Measurements from ENCODE around the gene NLRC5. TPM values are rescaled to one million over a fixed set of nuclear protein-coding genes. Genes with fewer than 3 reads are reported as not detected.

NLRC5 gene
- total RNA-seq, 1 experiment from 2014 or later = 29.7 TPM

DNA sequence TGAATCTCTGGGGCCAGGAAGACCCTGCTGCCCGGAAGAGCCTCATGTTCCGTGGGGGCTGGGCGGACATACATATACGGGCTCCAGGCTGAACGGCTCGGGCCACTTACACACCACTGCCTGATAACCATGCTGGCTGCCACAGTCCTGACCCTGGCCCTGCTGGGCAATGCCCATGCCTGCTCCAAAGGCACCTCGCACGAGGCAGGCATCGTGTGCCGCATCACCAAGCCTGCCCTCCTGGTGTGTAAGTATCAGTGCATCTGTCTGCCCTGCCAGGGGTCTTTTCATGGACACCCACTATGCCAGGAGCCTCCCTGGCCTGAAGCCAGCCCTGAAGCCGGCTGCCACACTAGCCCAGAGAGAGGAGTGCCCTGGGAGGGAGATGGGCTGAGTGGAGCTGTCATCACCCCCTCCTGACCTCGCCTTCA lies 27.5 kb upstream of the NLRC5 start, which contains the start of gene CETP:
Gene CETP, plus strand, starts transcription at position 100 of the 431 bp plus-strand sequence. Its CDS starts 30 bp downstream, at position 130.
- intact Hi-C loops (cut with micrococcal nuclease; ENCODE audit: unreplicated experiment) = no loop called here
- POLR2A ChIA-PET (ENCODE audit: unreplicated experiment) = no interaction called here
- no peaks in the 10 kb centered on the region for H3K79me2 ChIP-seq (ENCODE audit: low read depth)
- H3K4me1 ChIP-seq (replicated peaks; ENCODE audit: insufficient read depth) = peaks cover 17% of the 10 kb centered on the region
- no TSS peak for BruUV-seq (replicated peaks)
- H3F3A ChIP-seq (ENCODE audit: insufficient read depth, low read depth) = peaks cover 11% of the 10 kb centered on the region
- H3K9me2 ChIP-seq (ENCODE audit: insufficient read depth) = no peaks in the 10 kb centered on the region
- H3K4me3 ChIP-seq = no peak within 1 kb of the TSS
- H4K20me1 ChIP-seq (ENCODE audit: insufficient read depth) = no peaks in the 10 kb centered on the region
- no peak within 1 kb of the TSS for H3K27ac ChIP-seq
- TF ChIP-seq, protein P1, sequence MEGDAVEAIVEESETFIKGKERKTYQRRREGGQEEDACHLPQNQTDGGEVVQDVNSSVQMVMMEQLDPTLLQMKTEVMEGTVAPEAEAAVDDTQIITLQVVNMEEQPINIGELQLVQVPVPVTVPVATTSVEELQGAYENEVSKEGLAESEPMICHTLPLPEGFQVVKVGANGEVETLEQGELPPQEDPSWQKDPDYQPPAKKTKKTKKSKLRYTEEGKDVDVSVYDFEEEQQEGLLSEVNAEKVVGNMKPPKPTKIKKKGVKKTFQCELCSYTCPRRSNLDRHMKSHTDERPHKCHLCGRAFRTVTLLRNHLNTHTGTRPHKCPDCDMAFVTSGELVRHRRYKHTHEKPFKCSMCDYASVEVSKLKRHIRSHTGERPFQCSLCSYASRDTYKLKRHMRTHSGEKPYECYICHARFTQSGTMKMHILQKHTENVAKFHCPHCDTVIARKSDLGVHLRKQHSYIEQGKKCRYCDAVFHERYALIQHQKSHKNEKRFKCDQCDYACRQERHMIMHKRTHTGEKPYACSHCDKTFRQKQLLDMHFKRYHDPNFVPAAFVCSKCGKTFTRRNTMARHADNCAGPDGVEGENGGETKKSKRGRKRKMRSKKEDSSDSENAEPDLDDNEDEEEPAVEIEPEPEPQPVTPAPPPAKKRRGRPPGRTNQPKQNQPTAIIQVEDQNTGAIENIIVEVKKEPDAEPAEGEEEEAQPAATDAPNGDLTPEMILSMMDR (conservative IDR thresholded peaks at IDR 0.05) = no peak
- TF ChIP-seq EZH2 (IDR thresholded peaks at IDR 0.05; ENCODE audit: low read depth) = no peak
- no peaks in the 10 kb centered on the region for H3K36me3 ChIP-seq (ENCODE audit: low read depth)
- DNase-seq = no peak
- H3K9me3 ChIP-seq (ENCODE audit: insufficient read depth, low read depth) = no peaks in the 10 kb centered on the region
- no peak within 1 kb of the TSS for H3K4me2 ChIP-seq
- CTCF ChIA-PET = no interaction called here
- no peak within 1 kb of the TSS for H2AFZ ChIP-seq
- H3K27me3 ChIP-seq (ENCODE audit: insufficient read depth, low read depth) = no peaks in the 10 kb centered on the region

DNA sequence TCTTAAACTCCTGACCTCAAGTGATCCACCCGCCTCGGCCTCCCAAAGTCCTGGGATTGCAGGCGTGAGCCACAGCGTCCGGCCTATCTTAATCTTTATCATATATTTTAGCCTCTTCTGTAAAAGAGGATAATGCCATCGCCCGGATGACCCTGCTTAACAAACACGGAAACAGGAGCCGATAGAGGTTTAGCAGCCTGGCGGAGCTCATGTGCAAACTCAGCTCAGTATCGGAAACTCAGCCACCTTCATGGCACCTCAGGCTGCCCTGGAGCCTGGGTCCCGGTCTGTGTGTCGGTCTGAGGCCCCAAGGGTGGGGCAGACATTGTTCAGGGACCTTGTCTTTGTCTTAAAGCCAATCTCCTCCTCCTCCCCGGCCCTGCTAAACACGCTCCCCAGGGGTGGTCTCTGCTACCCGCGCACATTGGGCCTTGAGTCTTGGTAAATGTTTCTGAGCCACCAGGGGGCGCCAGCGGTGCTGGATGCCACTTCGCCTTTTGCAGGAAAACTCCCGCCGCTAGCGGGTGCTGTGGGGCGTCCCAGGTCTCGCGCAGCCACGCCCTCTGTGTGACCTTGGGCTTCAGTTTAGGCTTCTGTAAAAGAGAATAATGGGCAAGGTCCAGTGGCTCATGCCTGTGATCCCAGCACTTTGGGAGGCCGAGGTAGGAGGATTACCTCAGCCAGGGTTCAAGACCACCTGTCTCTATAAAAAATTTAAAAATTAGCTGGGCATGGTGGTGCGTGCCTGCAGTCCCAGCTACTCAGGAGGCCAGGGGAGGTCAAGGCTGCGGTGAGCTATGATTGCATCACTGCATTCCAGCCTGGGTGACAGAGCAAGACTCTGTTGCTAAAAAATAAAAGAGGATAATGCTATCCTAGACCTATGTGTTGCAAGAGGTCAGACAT lies 24.9 kb upstream of the NLRC5 start:
- Histone ChIP-seq H3F3A (ENCODE audit: insufficient read depth, low read depth) (peaks cover 11% of the 10 kb centered on the region), H3K9me2 (ENCODE audit: insufficient read depth) (no peaks in the 10 kb centered on the region), H3K4me3 (no peak overlapping the region), H3K36me3 (ENCODE audit: low read depth) (no peaks in the 10 kb centered on the region), H3K27ac (peak overlapping the region; percentile 38; the same call in 1 of the 2 replicates), H3K79me2 (ENCODE audit: low read depth) (no peaks in the 10 kb centered on the region), H3K27me3 (ENCODE audit: insufficient read depth, low read depth) (no peaks in the 10 kb centered on the region), H2AFZ (no peak overlapping the region), H4K20me1 (ENCODE audit: insufficient read depth) (no peaks in the 10 kb centered on the region), H3K9me3 (ENCODE audit: insufficient read depth, low read depth) (no peaks in the 10 kb centered on the region), H3K4me2 (peak overlapping the region; percentile 31; the same call in 1 of the 2 replicates), H3K4me1 (replicated peaks; ENCODE audit: insufficient read depth) (peaks cover 17% of the 10 kb centered on the region)
- BruUV-seq (replicated peaks) = no TSS peak
- TF ChIP-seq EZH2 (IDR thresholded peaks at IDR 0.05; ENCODE audit: low read depth) = no peak
- TF ChIP-seq, protein P1 (conservative IDR thresholded peaks at IDR 0.05) = peak; percentile 96
- DNase-seq = peak; percentile 77 to 78
- ChIA-PET POLR2A (ENCODE audit: unreplicated experiment) (interaction anchor here (0.6 kb wide), 1 partner anchor 20 kb away, joined by 3 read pairs; no protein-coding TSS in a partner anchor), CTCF (interaction anchor here (0.7 to 1.2 kb wide), 3 partner anchors 10 to 49 kb away, joined by 3 read pairs; no protein-coding TSS in a partner anchor)
- intact Hi-C loops (cut with micrococcal nuclease; ENCODE audit: unreplicated experiment) = no loop called here

DNA sequence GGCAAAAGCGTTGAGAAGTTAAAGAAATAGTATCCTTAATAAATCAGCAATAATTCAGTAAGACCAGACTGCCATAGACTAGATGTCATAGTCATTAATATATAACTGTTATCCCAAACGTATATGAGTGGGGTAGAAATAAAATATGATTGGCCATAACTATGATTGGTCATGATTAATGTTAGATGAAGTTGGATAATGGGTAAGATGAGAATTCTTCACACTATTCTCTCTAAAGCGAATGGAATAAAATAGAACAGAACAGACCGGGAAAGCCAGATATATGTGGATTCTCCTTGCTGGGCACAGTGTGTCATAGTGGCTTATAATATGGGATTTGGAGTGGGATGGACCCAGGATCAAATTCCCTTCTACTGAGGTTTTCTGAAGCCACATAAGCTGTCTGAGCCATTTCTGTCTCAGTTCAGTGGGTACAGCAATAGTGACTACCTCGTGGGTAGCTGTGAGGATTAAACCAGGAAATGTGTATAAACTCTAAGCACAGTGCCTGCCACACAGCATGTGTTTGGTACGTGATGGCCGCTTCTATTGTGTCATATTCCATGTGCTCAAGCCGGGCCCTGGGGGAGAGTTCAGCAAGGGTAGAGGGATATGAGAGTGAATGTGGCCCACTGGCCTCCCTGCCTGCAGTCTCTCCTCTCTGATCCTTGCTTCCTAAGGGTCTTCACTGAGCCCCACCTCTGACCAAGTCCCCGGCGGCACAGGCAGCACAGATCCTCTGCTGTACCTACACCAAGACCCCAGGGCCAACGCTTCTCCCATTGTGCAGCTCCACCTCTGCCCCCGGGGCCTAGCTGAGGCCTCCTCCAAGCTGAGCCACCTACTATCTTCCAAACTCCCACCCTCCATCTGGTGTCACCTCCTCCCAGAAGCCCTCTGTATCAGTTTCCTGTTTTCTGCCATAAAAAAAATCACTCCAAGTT lies 23.9 kb upstream of the NLRC5 start:
- H3K4me2 ChIP-seq = peak overlapping the region; percentile 31; the same call in 1 of the 2 replicates
- H3K4me3 ChIP-seq = no peak overlapping the region
- H3F3A ChIP-seq (ENCODE audit: insufficient read depth, low read depth) = peaks cover 11% of the 10 kb centered on the region
- no TSS peak for BruUV-seq (replicated peaks)
- no peaks in the 10 kb centered on the region for H4K20me1 ChIP-seq (ENCODE audit: insufficient read depth)
- intact Hi-C loops (cut with micrococcal nuclease; ENCODE audit: unreplicated experiment) = no loop called here
- no peak for TF ChIP-seq EZH2 (IDR thresholded peaks at IDR 0.05; ENCODE audit: low read depth)
- TF ChIP-seq, protein P1 (conservative IDR thresholded peaks at IDR 0.05) = no peak
- no peaks in the 10 kb centered on the region for H3K36me3 ChIP-seq (ENCODE audit: low read depth)
- H3K27ac ChIP-seq = no peak overlapping the region
- DNase-seq = no peak
- H3K79me2 ChIP-seq (ENCODE audit: low read depth) = no peaks in the 10 kb centered on the region
- H3K9me3 ChIP-seq (ENCODE audit: insufficient read depth, low read depth) = no peaks in the 10 kb centered on the region
- CTCF ChIA-PET = interaction anchor here (0.7 to 1.2 kb wide), 3 partner anchors 19 to 71 kb away, joined by 3 read pairs; no protein-coding TSS in a partner anchor
- POLR2A ChIA-PET (ENCODE audit: unreplicated experiment) = no interaction called here
- H3K27me3 ChIP-seq (ENCODE audit: insufficient read depth, low read depth) = no peaks in the 10 kb centered on the region
- H3K9me2 ChIP-seq (ENCODE audit: insufficient read depth) = no peaks in the 10 kb centered on the region
- H3K4me1 ChIP-seq (replicated peaks; ENCODE audit: insufficient read depth) = peaks cover 17% of the 10 kb centered on the region
- H2AFZ ChIP-seq = no peak overlapping the region

Data from PC-9 (cell line).